Esophagus squamous epithelium (tissue), 5 donors: ENCODE measurements around the gene SALL4. TPM values are rescaled to one million over a fixed set of nuclear protein-coding genes. Genes with fewer than 3 reads are reported as not detected.
A peak's percentile ranks its signal among the peaks of the same experiment; 100 is the strongest.

Source experiments
- DNase-seq: peaks from one replicate; lab custom pipeline; 2025; lab: John Stamatoyannopoulos, UW
- H3K27ac ChIP-seq, 4 donors: fragments of 200-600 bp; sonication (generic); one replicate each; pipeline ENCODE4 v1.5.1; 2016 to 2019; ENCODE audit warnings: mild to moderate bottlenecking in 1 of 4
- H3K27me3 ChIP-seq, 4 donors: fragments of 200-600 bp; sonication (generic); 1 replicate in 3 of 4; 2 replicates in 1 of 4; pipeline versions ENCODE4 v1.5.1 to v1.6.0; 2017 to 2021; ENCODE audit warnings: antibody characterized with exemption in 1 of 4
- H3K36me3 ChIP-seq, 3 donors: fragments of 200-600 bp; sonication (generic); one replicate each; pipeline ENCODE4 v1.5.1; 2016 to 2019
- H3K4me1 ChIP-seq, 3 donors: fragments of 200-600 bp; sonication (generic); one replicate each; pipeline ENCODE4 v1.5.1; 2017 to 2019
- H3K4me3 ChIP-seq, 4 donors: fragments of 200-600 bp; sonication (generic); 1 replicate in 3 of 4; 2 replicates in 1 of 4; pipeline ENCODE4 v1.5.1; 2016 to 2019; ENCODE audit warnings: mild to moderate bottlenecking in 2 of 4, moderate library complexity in 1 of 4
- H3K9me3 ChIP-seq, 3 donors: fragments of 200-600 bp; sonication (generic); one replicate each; pipeline ENCODE4 v1.5.1; 2016 to 2019
- CTCF ChIP-seq, 6 experiments: fragments of 450-650 bp in 4 of 6; fragments of 200-600 bp in 2 of 6; sonication (generic) in 2 of 6; IDR thresholded peaks; one replicate each; pipeline ENCODE4 v1.5.1; 2016 to 2019; ENCODE audit warnings: antibody characterized with exemption in 6 of 6, mild to moderate bottlenecking in 4 of 6, moderate library complexity in 4 of 6
- POLR2A ChIP-seq, 4 donors: fragments of 450-650 bp; IDR thresholded peaks; one replicate each; pipeline ENCODE4 v1.6.1; 2017; ENCODE audit warnings: antibody characterized with exemption in 4 of 4, mild to moderate bottlenecking in 4 of 4, moderate library complexity in 3 of 4
- WGBS, 2 donors: methylation state at CpG; one replicate each; pipeline ENCODE4 v1.1.5; 2018; 5-methylcytosine and 5-hydroxymethylcytosine counted together
- intact Hi-C: fragments of 100-400 bp; cut with DNase I; formaldehyde crosslinking; loops from one replicate; pipeline ENCODE4 v1.15.0; 2022
- total RNA-seq, 4 donors: library from RNA; depleted of rRNA; stranded (reverse); fragments of >200 nt; gene quantifications; one replicate each; pipeline ENCODE4 v1.1.0, GENCODE V29; 2016
- donor health status: DM: yes; HTN: yes; CAD: no.

The SALL4 gene
- total RNA-seq, 4 donors from 2014 or later = 0.04 to 0.76 (median 0.26) TPM; not detected in 1

- 77 to 80% methylated on average over 6 of the region's 6 CpGs for WGBS, 2 donors
- no peak for DNase-seq
- Histone ChIP-seq H3K4me3 (no peak overlapping the region), H3K27me3 (peaks cover 0 to 3% (median 0%) of the 10 kb centered on the region in 4 donors), H3K27ac (peak overlapping the region in 1 of 4 donors; percentile 89), H3K36me3 (no peaks in the 10 kb centered on the region), H3K4me1 (peaks cover 11 to 49% (median 11%) of the 10 kb centered on the region in 3 donors), H3K9me3 (no peaks in the 10 kb centered on the region)
- intact Hi-C loops = no loop called here
- no peak for TF ChIP-seq POLR2A (IDR thresholded peaks at IDR 0.05)
- no peak for TF ChIP-seq CTCF (IDR thresholded peaks at IDR 0.05)
Observed at GRCh38 chr20:51763965-51764602, 38.2 kb downstream of the SALL4 start.

- H3K9me3 ChIP-seq = no peaks in the 10 kb centered on the region
- intact Hi-C loops = no loop called here
- peaks cover 0 to 42% (median 11%) of the 10 kb centered on the region in 3 donors for H3K4me1 ChIP-seq
- 33 to 55% methylated on average over 7 to 14 of the region's 14 CpGs for WGBS, 2 donors
- TF ChIP-seq POLR2A (IDR thresholded peaks at IDR 0.05) (no peak), CTCF (IDR thresholded peaks at IDR 0.05) (no peak)
- no peaks in the 10 kb centered on the region for H3K27me3 ChIP-seq
- no peaks in the 10 kb centered on the region for H3K36me3 ChIP-seq
- no peak for DNase-seq
- peak overlapping the region in 3 of 4 donors; percentile 25 to 44 (median 39) for H3K27ac ChIP-seq
- no peak overlapping the region for H3K4me3 ChIP-seq
Observed at GRCh38 chr20:51760905-51761546, 41.3 kb downstream of the SALL4 start.

GRCh38 chr20:51759769-51760510 is 42.4 kb downstream of the SALL4 start:
- intact Hi-C loops = no loop called here
- Histone ChIP-seq H3K4me3 (no peak overlapping the region), H3K27me3 (no peaks in the 10 kb centered on the region), H3K27ac (no peak overlapping the region), H3K36me3 (no peaks in the 10 kb centered on the region), H3K9me3 (no peaks in the 10 kb centered on the region), H3K4me1 (peaks cover 0 to 38% (median 11%) of the 10 kb centered on the region in 3 donors)
- DNase-seq = no peak
- 78 to 91% methylated on average over 13 to 14 of the region's 14 CpGs for WGBS, 2 donors
- TF ChIP-seq POLR2A (IDR thresholded peaks at IDR 0.05) (no peak), CTCF (IDR thresholded peaks at IDR 0.05) (no peak)

- H3K36me3 ChIP-seq = no peaks in the 10 kb centered on the region
- 75 to 83% methylated on average over 6 to 11 of the region's 12 CpGs for WGBS, 2 donors
- H3K4me3 ChIP-seq = no peak overlapping the region
- H3K9me3 ChIP-seq = no peaks in the 10 kb centered on the region
- intact Hi-C loops = no loop called here
- TF ChIP-seq CTCF (IDR thresholded peaks at IDR 0.05) (no peak), POLR2A (IDR thresholded peaks at IDR 0.05) (no peak)
- no peak overlapping the region for H3K27ac ChIP-seq
- no peaks in the 10 kb centered on the region for H3K27me3 ChIP-seq
- DNase-seq = no peak
- peaks cover 0 to 38% (median 11%) of the 10 kb centered on the region in 3 donors for H3K4me1 ChIP-seq
Observed at GRCh38 chr20:51758978-51759544, 43.3 kb downstream of the SALL4 start.
